Stimulated activated CD4-positive, alpha-beta T cell treated with anti-CD3 and anti-CD28 coated beads, Interleukin-1b, Interleukin-23, amount 100 ng/mL, for 1 hour (primary cell): ENCODE results near the gene ADAD1.

Experiments used
- DNase-seq, 2 donors: peaks; one replicate each; pipeline ENCODE4 v3.0.0-alpha.2; 2020; ENCODE audit warnings: low read depth in 2 of 2

Gene ADAD1

GRCh38 chr4:122456231-122457116, 77.7 kb downstream of the ADAD1 start, which contains the start of gene IL2:
IL2 (minus strand) TSS chr4:122456725; CDS start chr4:122456440, 285 bp downstream.
- no peak for DNase-seq

GRCh38 chr4:122458625-122459024, 79.8 kb downstream of the ADAD1 start:
- DNase-seq: no peak

GRCh38 chr4:122469457-122469856, 90.6 kb downstream of the ADAD1 start:
- no peak for DNase-seq

- DNase-seq: no peak
Observed at GRCh38 chr4:122475233-122475632, 96.4 kb downstream of the ADAD1 start.

GRCh38 chr4:122476126-122476525, 97.3 kb downstream of the ADAD1 start:
- no peak for DNase-seq

- no peak for DNase-seq
Observed at GRCh38 chr4:122476745-122477144, 97.9 kb downstream of the ADAD1 start.
